SJCRH30 (cell line): Measurements from ENCODE around the gene CMTM1. TPM values are rescaled to one million over a fixed set of nuclear protein-coding genes. Genes with fewer than 3 reads are reported as not detected.

Experiments used
- DNase-seq, 2 experiments: peaks; one replicate each; pipeline ENCODE4 v3.0.0-alpha.2; 2015 to 2020
- H3K27ac ChIP-seq: fragments of 250-450 bp; sonication (Bioruptor Pico); 2 replicates; pipeline ENCODE4 v1.5.1; 2020; ENCODE audit warnings: mild to moderate bottlenecking, moderate library complexity
- H3K27me3 ChIP-seq: fragments of 250-450 bp; sonication (Bioruptor Pico); 2 replicates; pipeline ENCODE4 v1.5.1; 2020; ENCODE audit warnings: mild to moderate bottlenecking, moderate library complexity
- H3K36me3 ChIP-seq: fragments of 250-450 bp; sonication (Bioruptor Pico); 2 replicates; pipeline ENCODE4 v1.5.1; 2020; ENCODE audit warnings: mild to moderate bottlenecking, moderate library complexity
- H3K4me1 ChIP-seq: fragments of 250-450 bp; sonication (Bioruptor Pico); 2 replicates; pipeline ENCODE4 v1.5.1; 2020; ENCODE audit warnings: mild to moderate bottlenecking, moderate library complexity
- H3K4me3 ChIP-seq: fragments of 250-450 bp; sonication (Bioruptor Pico); 2 replicates; pipeline ENCODE4 v1.5.1; 2020; ENCODE audit warnings: mild to moderate bottlenecking, moderate library complexity
- H3K9me3 ChIP-seq: fragments of 250-450 bp; sonication (Bioruptor Pico); replicated peaks from 2 replicates; pipeline ENCODE4 v1.5.1; 2020; ENCODE audit warnings: mild to moderate bottlenecking, moderate library complexity
- total RNA-seq: library from RNA; depleted of rRNA; stranded (reverse); fragments of >200 nt; shearing (Covaris generic); gene quantifications from 2 replicates; pipeline ENCODE4 v1.2.3, GENCODE V29; 2014; rRNA removed

The CMTM1 gene, protein sequence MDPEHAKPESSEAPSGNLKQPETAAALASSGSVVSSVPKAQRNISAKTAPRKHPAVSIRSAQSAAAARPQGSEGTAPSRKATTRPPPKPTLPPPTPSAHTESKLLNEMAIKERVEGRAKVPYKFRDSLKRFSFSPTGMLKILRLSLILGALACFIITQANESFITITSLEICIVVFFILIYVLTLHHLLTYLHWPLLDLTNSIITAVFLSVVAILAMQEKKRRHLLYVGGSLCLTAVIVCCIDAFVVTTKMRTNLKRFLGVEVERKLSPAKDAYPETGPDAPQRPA
- total RNA-seq: 6.6 and 8.2 TPM in 2 replicates

GRCh38 chr16:66566051-66566901 is at the start of gene CMTM1:
CMTM1 (plus strand) TSS chr16:66566439; CDS start chr16:66566514, 75 bp downstream.
- no peak within 1 kb of the TSS for H3K27ac ChIP-seq
- H3K27me3 ChIP-seq: no peaks in the 10 kb centered on the region
- no peak within 1 kb of the TSS for H3K4me3 ChIP-seq
- H3K9me3 ChIP-seq: no peaks in the 10 kb centered on the region
- H3K4me1 ChIP-seq: no peaks in the 10 kb centered on the region
- H3K36me3 ChIP-seq: peaks cover 49% of the 10 kb centered on the region
- no peak for DNase-seq

DNA sequence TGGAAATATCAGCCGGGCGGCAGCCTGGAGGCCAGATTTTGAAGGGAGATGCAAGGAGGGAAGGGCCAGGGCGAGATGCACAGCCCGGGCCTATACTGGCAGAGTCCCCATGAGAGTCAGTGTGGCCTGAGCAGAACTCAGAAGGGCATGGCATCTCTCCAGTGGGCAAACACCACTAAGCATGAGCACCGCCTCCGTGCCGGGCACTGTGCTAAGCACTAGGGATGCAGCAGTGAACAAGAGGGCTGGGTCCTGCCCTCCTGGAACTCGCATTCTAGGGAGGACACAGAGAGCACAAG is 49.8 kb upstream of the CMTM1 start:
- peak overlapping the region; percentile 84 for H3K27ac ChIP-seq
- H3K4me3 ChIP-seq: no peak overlapping the region
- peaks cover 33% of the 10 kb centered on the region for H3K4me1 ChIP-seq

GRCh38 chr16:66516808-66517585 is 49.2 kb upstream of the CMTM1 start:
- H3K36me3 ChIP-seq: no peaks in the 10 kb centered on the region
- no peaks in the 10 kb centered on the region for H3K9me3 ChIP-seq
- H3K27me3 ChIP-seq: no peaks in the 10 kb centered on the region
- peaks cover 33% of the 10 kb centered on the region for H3K4me1 ChIP-seq
- DNase-seq: peak; percentile 99
- H3K27ac ChIP-seq: peak overlapping the region; percentile 84
- H3K4me3 ChIP-seq: peak overlapping the region; percentile 31

More for the DNA sequence above, 49.8 kb upstream of the CMTM1 start:
- Histone ChIP-seq H3K36me3 (no peaks in the 10 kb centered on the region), H3K27me3 (no peaks in the 10 kb centered on the region), H3K9me3 (no peaks in the 10 kb centered on the region)
- no peak for DNase-seq

DNA sequence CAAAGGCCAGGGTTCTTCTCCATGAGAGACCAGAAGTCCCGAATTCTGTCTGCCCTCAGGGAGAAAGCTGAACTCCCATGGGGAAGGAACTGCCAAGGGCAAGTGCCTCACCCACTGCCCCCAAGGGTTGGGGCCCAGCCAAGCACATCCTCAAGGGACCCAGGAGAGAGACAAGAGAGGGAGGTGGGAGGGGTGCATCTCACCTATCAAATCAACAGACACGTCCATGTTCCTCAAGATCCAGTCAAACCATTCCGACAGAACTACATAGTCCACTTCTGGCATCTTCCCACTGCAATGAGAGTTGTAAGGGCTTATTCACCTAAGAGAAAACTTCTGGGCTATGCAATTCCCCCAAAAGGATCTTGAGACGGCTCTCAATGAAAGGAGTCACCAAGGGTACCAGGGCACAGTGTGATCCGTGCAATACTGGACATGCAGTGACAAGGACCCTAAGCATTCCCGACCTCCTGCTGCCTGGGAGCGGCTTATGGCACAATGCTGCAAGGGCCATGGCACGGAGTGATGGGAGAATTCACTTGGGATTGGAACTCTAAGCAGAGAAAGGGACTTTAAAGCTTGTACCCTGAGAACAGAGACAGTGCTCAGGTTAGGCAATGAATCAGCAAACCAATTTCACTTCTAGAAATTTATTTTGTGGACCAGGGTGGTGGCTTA is 48.5 kb upstream of the CMTM1 start:
- Histone ChIP-seq H3K27me3 (no peaks in the 10 kb centered on the region), H3K4me3 (no peak overlapping the region), H3K9me3 (no peaks in the 10 kb centered on the region), H3K36me3 (no peaks in the 10 kb centered on the region), H3K27ac (peak overlapping the region; percentile 84), H3K4me1 (peaks cover 31% of the 10 kb centered on the region)
- no peak for DNase-seq

- Histone ChIP-seq H3K9me3 (no peaks in the 10 kb centered on the region), H3K27me3 (no peaks in the 10 kb centered on the region), H3K36me3 (no peaks in the 10 kb centered on the region), H3K27ac (no peak overlapping the region), H3K4me1 (peaks cover 41% of the 10 kb centered on the region), H3K4me3 (no peak overlapping the region)
- DNase-seq: no peak
Measured at GRCh38 chr16:66519482-66520373, 46.5 kb upstream of the CMTM1 start.

DNA sequence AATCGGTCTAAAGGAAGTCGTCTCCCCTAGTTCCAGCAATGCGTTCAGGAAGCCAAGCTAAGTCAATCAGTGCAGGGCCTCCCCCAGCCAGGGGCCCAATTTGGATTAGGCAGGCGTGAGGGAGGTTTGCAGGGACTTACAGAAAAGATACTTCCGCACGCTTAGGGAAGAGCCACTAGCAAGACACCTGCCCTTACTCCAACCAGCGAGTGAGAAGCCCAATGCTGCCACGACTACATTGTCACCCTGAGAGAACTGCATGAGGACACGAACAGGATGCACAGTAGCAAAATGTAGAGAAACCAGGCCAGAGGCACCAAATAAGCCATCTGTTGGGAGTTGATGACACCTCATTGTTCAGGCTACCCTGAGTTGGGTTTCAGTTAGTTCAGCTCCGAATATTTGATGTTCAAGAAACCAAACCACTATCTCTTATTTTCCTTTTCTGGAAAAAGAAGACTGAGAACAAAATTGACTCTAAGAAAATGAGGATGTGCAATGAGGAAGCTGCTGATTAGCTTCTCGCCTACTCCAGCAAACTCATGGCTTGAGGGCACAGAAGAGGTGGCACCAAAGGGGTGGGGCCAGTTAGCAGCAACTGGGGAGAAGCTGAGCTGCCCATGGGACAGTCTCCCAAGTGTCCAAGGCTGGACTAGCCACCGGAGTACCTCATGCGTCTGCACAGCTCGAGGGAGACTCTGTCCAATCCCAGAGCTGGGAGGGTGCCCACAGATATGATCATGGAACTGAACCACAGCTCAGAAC is 45.7 kb upstream of the CMTM1 start:
- Histone ChIP-seq H3K27me3 (no peaks in the 10 kb centered on the region), H3K4me3 (no peak overlapping the region), H3K4me1 (peaks cover 41% of the 10 kb centered on the region), H3K27ac (no peak overlapping the region), H3K9me3 (no peaks in the 10 kb centered on the region), H3K36me3 (no peaks in the 10 kb centered on the region)
- no peak for DNase-seq

DNA sequence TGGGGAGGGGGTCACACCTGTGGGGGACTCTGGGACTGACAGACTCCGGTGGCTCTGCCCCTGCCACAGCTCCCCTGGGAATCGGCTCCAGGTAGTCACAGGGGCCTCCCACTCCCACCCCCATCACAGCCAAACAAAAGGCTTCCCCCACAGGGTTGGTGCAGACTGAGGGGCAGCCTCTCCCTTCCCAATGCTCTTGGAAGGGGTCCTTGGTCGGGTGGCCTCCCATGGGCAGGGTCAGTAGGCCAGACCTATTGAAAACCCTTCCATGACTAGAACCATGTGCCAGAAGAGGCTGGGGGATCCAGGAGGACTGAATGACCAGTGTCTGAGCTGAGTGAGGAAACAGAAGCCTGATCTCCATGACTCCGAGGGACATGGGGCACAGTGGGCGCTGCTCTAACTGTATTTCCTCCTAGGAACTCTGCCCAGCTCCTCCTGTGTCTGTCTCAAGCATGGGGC is 45.0 kb upstream of the CMTM1 start:
- H3K27ac ChIP-seq: no peak overlapping the region
- DNase-seq: no peak
- H3K4me1 ChIP-seq: peaks cover 38% of the 10 kb centered on the region
- no peaks in the 10 kb centered on the region for H3K36me3 ChIP-seq
- H3K27me3 ChIP-seq: no peaks in the 10 kb centered on the region
- no peaks in the 10 kb centered on the region for H3K9me3 ChIP-seq
- H3K4me3 ChIP-seq: no peak overlapping the region

- peak; percentile 62 to 68 for DNase-seq
- Histone ChIP-seq H3K9me3 (no peaks in the 10 kb centered on the region), H3K27me3 (no peaks in the 10 kb centered on the region), H3K4me1 (peaks cover 31% of the 10 kb centered on the region), H3K36me3 (no peaks in the 10 kb centered on the region), H3K27ac (peak overlapping the region; percentile 34), H3K4me3 (no peak overlapping the region)
Measured at GRCh38 chr16:66521951-66522771, 44.1 kb upstream of the CMTM1 start.

GRCh38 chr16:66522816-66523590 is 43.2 kb upstream of the CMTM1 start:
- Histone ChIP-seq H3K27me3 (no peaks in the 10 kb centered on the region), H3K36me3 (no peaks in the 10 kb centered on the region), H3K27ac (peak overlapping the region; percentile 8; the same call in 1 of the 2 replicates), H3K9me3 (no peaks in the 10 kb centered on the region), H3K4me1 (peaks cover 23% of the 10 kb centered on the region), H3K4me3 (no peak overlapping the region)
- DNase-seq: no peak

DNA sequence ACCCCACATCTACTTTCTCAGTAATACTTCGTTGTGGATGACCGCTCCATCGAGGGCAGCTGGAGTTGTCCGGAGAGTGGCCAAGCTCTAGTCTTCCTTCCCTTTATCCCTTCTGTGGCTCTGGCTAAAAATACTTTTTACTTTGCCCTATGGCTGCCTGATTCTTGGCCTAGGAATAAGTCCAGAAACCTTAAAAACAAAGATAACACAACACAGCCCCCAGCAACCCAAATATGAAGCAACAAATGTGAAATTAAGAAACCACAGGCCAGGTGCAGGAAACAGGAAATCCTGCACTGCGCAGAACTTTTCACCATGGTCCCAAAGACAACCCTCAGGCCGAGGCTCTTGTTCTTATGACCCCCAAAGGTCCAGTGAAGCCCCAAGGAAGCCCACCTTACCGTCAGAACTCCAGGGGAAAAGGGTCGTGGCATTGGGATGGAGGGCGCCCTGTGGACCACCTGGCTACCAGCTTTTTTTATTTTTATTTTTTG is 42.3 kb upstream of the CMTM1 start:
- H3K4me3 ChIP-seq: no peak overlapping the region
- H3K27ac ChIP-seq: peak overlapping the region; percentile 8
- DNase-seq: peak in 1 of 2 experiments; percentile 46
- no peaks in the 10 kb centered on the region for H3K9me3 ChIP-seq
- H3K27me3 ChIP-seq: no peaks in the 10 kb centered on the region
- H3K36me3 ChIP-seq: no peaks in the 10 kb centered on the region
- H3K4me1 ChIP-seq: peaks cover 22% of the 10 kb centered on the region

GRCh38 chr16:66524601-66525164 is 41.6 kb upstream of the CMTM1 start:
- Histone ChIP-seq H3K27me3 (no peaks in the 10 kb centered on the region), H3K4me3 (no peak overlapping the region), H3K36me3 (no peaks in the 10 kb centered on the region), H3K27ac (no peak overlapping the region), H3K9me3 (no peaks in the 10 kb centered on the region), H3K4me1 (peaks cover 22% of the 10 kb centered on the region)
- no peak for DNase-seq
